GF-D8 (cell line): ENCODE results near the gene NT5C3A.
A peak's percentile ranks its signal among the peaks of the same experiment; 100 is the strongest.
"Not testable (repeated sequence)": the region's sequence is repeated elsewhere in the genome, so short reads cannot be mapped to it uniquely, and the experiment has no call there.

Source experiments
- DNase-seq: peaks from one replicate; lab custom pipeline; 2025; lab: John Stamatoyannopoulos, UW

The NT5C3A gene

GRCh38 chr7:32979902-32980301, 82.7 kb downstream of the NT5C3A start:
- not testable (repeated sequence) for DNase-seq

- DNase-seq: not testable (repeated sequence)
Observed at GRCh38 chr7:32979246-32979645, 83.3 kb downstream of the NT5C3A start.

DNA sequence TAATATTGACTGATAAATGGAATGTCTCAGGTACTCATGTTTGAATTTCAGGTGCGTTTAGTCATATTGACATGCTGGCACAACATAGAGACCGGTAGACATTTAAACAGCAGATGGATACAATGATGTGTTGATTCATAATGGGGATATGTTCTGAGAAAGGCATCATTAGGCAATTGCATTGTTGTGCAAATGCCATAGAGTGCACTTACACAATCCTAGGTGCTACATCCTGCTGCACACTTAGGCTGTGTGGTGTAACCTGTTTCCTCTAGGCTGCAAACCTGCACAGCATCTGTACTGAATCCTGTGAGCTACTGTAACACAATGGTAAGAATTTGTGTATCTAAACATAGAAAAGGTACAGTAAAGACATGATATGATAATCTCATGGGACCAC, 85.4 kb downstream of the NT5C3A start:
- DNase-seq: peak; percentile 57

DNA sequence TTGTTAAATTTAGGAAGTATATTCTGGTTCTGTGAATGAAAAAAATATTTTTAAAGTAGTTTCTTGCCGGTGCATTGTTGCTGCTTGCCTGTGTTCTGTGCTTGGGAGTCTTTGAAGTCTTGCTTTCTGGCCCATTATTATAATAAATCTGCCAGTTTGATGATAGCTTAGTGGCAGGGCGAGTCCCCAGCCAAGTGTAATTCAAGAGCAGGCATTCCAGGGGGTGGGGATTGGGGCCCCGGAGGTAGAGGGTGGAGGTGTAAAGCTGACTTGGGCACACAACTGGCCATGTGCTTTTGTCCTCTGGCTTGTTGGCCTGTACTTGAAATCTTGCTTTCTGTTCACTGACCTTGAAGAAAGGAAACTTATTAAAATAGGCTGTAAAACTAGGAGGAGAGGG, 90.6 kb downstream of the NT5C3A start:
- not testable (repeated sequence) for DNase-seq

DNA sequence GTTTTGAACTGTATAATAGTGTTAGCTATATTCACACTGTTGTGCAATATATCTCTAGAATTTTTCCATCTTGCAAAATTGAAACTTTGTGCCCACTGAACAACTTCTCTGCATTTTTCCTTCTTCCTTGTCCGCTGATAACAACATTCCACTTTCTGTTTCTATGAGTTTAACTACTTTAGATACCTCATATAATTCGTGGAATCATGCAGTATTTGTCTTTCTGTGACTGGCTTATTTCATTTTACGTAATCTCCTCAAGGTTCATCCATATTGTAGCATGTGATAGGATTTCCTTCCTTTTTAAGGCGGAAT, 95.4 kb downstream of the NT5C3A start:
- not testable (repeated sequence) for DNase-seq

- not testable (repeated sequence) for DNase-seq
Observed at GRCh38 chr7:32966489-32967267, 95.9 kb downstream of the NT5C3A start.

- not testable (repeated sequence) for DNase-seq
Observed at GRCh38 chr7:32964461-32965159, 98.0 kb downstream of the NT5C3A start.
